Stomach (tissue), 9 donors: ENCODE results near the gene OPCML. TPM values are rescaled to one million over a fixed set of nuclear protein-coding genes. Genes with fewer than 3 reads are reported as not detected.

Experiments
- DNase-seq, 2 donors: peaks; one replicate each; pipeline versions ENCODE4 v3.0.0 to v3.0.0-alpha.2; 2013 to 2019
- H3K27ac ChIP-seq, 5 donors: fragments of 200-600 bp in 4 of 5; sonication (generic) in 4 of 5; one replicate each; pipeline ENCODE4 v1.5.1; 2013 to 2019; ENCODE audit warnings: mild to moderate bottlenecking in 1 of 5, moderate library complexity in 1 of 5
- H3K27me3 ChIP-seq, 3 donors: fragments of 200-600 bp; sonication (generic); one replicate each; pipeline ENCODE4 v1.5.1; 2017 to 2019; ENCODE audit warnings: mixed run types in 1 of 3
- H3K36me3 ChIP-seq, 4 donors: fragments of 200-600 bp; sonication (generic); 1 replicate in 3 of 4; 2 replicates in 1 of 4; pipeline ENCODE4 v1.5.1; 2016 to 2019
- H3K4me1 ChIP-seq, 4 donors: fragments of 200-600 bp; sonication (generic); one replicate each; pipeline ENCODE4 v1.5.1; 2016 to 2019
- H3K4me3 ChIP-seq, 4 donors: fragments of 200-600 bp; sonication (generic) in 3 of 4; one replicate each; pipeline ENCODE4 v1.5.1; 2016 to 2019; ENCODE audit warnings: mild to moderate bottlenecking in 1 of 4
- H3K9me3 ChIP-seq, 4 donors: fragments of 200-600 bp; sonication (generic); one replicate each; pipeline ENCODE4 v1.5.1; 2016 to 2019
- CTCF ChIP-seq, 7 experiments: fragments of 450-650 bp in 4 of 7; fragments of 200-600 bp in 3 of 7; sonication (generic) in 3 of 7; IDR thresholded peaks; one replicate each; pipeline ENCODE4 v1.5.1; 2016 to 2019; ENCODE audit warnings: antibody characterized with exemption in 7 of 7, control low read depth in 2 of 7, mild to moderate bottlenecking in 1 of 7
- EP300 ChIP-seq: sonication (generic); formaldehyde crosslinking; IDR thresholded peaks from one replicate; pipeline ENCODE4 v1.6.1; 2017; ENCODE audit warnings: antibody characterized with exemption
- POLR2A ChIP-seq, 4 donors: fragments of 450-650 bp; IDR thresholded peaks; one replicate each; pipeline ENCODE4 v1.6.1; 2016; ENCODE audit warnings: antibody characterized with exemption in 4 of 4, control low read depth in 2 of 4, mild to moderate bottlenecking in 1 of 4, moderate library complexity in 1 of 4
- POLR2AphosphoS5 ChIP-seq, 3 donors: sonication (generic); formaldehyde crosslinking; IDR thresholded peaks; one replicate each; pipeline ENCODE4 v1.6.1; 2016; ENCODE audit warnings: antibody characterized with exemption in 3 of 3
- WGBS, 5 donors: extraction: QIAGEN DNeasy Blood & Tissue Kit in 3 of 5; methylation state at CpG; one replicate each; pipeline versions ENCODE4 v1.1.5 to v1.1.7; 2013 to 2018; 5-methylcytosine and 5-hydroxymethylcytosine counted together
- intact Hi-C: fragments of 100-400 bp; cut with DNase I; formaldehyde crosslinking; loops from one replicate; pipeline ENCODE4 v1.15.1; 2023; ENCODE audit warnings: low total_unique reads
- polyA plus RNA-seq, 3 donors: library from polyadenylated mRNA; stranded (reverse); fragments of 200-250 nt; gene quantifications; one replicate each; pipeline ENCODE4 v1.2.3, GENCODE V29; 2013
- total RNA-seq, 5 donors: library from RNA; depleted of rRNA; stranded (reverse); fragments of >200 nt; gene quantifications; one replicate each; pipeline versions ENCODE4 v1.1.0 to v1.2.3, GENCODE V29; 2014 to 2016
- donor health status: healthy with polysubstance abuse.
- donor health status: Bipolar disorder and iron deficiency.
- donor health status: healthy.

Gene OPCML
- total and polyA plus RNA-seq, 8 donors, result 0.03 to 0.92 (median 0.55) TPM; not detected in 3

- Histone ChIP-seq H3K27me3 (no peaks in the 10 kb centered on the region), H3K4me3 (no peak overlapping the region), H3K36me3 (no peaks in the 10 kb centered on the region), H3K9me3 (no peaks in the 10 kb centered on the region), H3K27ac (no peak overlapping the region), H3K4me1 (no peaks in the 10 kb centered on the region)
- TF ChIP-seq POLR2AphosphoS5 (IDR thresholded peaks at IDR 0.05) (no peak), EP300 (no peak), POLR2A (IDR thresholded peaks at IDR 0.05) (no peak)
- intact Hi-C loops, result no loop called here
- WGBS, 5 donors, result 59 to 72% (median 70%) methylated on average over 6 of the region's 6 CpGs
- no peak for DNase-seq
Measured at GRCh38 chr11:132886335-132886734, 646.0 kb downstream of the OPCML start.

GRCh38 chr11:132883241-132883640, 649.1 kb downstream of the OPCML start:
- no peaks in the 10 kb centered on the region for H3K27me3 ChIP-seq
- no peak for TF ChIP-seq CTCF (IDR thresholded peaks at IDR 0.05)
- 82 to 90% (median 87%) methylated on average over 3 of the region's 3 CpGs for WGBS, 5 donors
- no peaks in the 10 kb centered on the region for H3K9me3 ChIP-seq
- H3K4me3 ChIP-seq, result no peak overlapping the region
- no peaks in the 10 kb centered on the region for H3K36me3 ChIP-seq
- H3K27ac ChIP-seq, result no peak overlapping the region
- intact Hi-C loops, result no loop called here
- no peaks in the 10 kb centered on the region for H3K4me1 ChIP-seq
- DNase-seq, result no peak

GRCh38 chr11:132881622-132882021, 650.7 kb downstream of the OPCML start:
- TF ChIP-seq POLR2AphosphoS5 (IDR thresholded peaks at IDR 0.05), result no peak
- TF ChIP-seq EP300, result no peak
- TF ChIP-seq CTCF (IDR thresholded peaks at IDR 0.05), result no peak
- TF ChIP-seq POLR2A (IDR thresholded peaks at IDR 0.05), result no peak
- H3K36me3 ChIP-seq, result no peaks in the 10 kb centered on the region
- no peak overlapping the region for H3K27ac ChIP-seq
- 64 to 78% (median 72%) methylated on average over 3 of the region's 3 CpGs for WGBS, 5 donors
- H3K27me3 ChIP-seq, result no peaks in the 10 kb centered on the region
- intact Hi-C loops, result no loop called here
- no peak for DNase-seq
- H3K4me1 ChIP-seq, result no peaks in the 10 kb centered on the region
- H3K4me3 ChIP-seq, result no peak overlapping the region
- H3K9me3 ChIP-seq, result no peaks in the 10 kb centered on the region

- no peaks in the 10 kb centered on the region for H3K9me3 ChIP-seq
- no peaks in the 10 kb centered on the region for H3K4me1 ChIP-seq
- H3K27me3 ChIP-seq, result no peaks in the 10 kb centered on the region
- TF ChIP-seq POLR2AphosphoS5 (IDR thresholded peaks at IDR 0.05) (no peak), CTCF (IDR thresholded peaks at IDR 0.05) (no peak)
- no peak for DNase-seq
- intact Hi-C loops, result no loop called here
- WGBS, 5 donors, result 77 to 82% (median 79%) methylated on average over 5 of the region's 5 CpGs
- no peak overlapping the region for H3K4me3 ChIP-seq
- no peak overlapping the region for H3K27ac ChIP-seq
- no peaks in the 10 kb centered on the region for H3K36me3 ChIP-seq
Measured at GRCh38 chr11:132878111-132878510, 654.2 kb downstream of the OPCML start.

- H3K36me3 ChIP-seq, result no peaks in the 10 kb centered on the region
- H3K9me3 ChIP-seq, result no peaks in the 10 kb centered on the region
- H3K4me3 ChIP-seq, result no peak overlapping the region
- no peak for DNase-seq
- 83 to 88% (median 85%) methylated on average over 6 of the region's 6 CpGs for WGBS, 5 donors
- TF ChIP-seq POLR2A (IDR thresholded peaks at IDR 0.05) (no peak), CTCF (IDR thresholded peaks at IDR 0.05) (no peak), POLR2AphosphoS5 (IDR thresholded peaks at IDR 0.05) (no peak), EP300 (no peak)
- no peaks in the 10 kb centered on the region for H3K4me1 ChIP-seq
- no peak overlapping the region for H3K27ac ChIP-seq
- intact Hi-C loops, result no loop called here
- H3K27me3 ChIP-seq, result no peaks in the 10 kb centered on the region
Measured at GRCh38 chr11:132876705-132877104, 655.6 kb downstream of the OPCML start.
